HEK293 (cell line): ENCODE data around the gene ZNF394.

Experiments used
- CTCF ChIP-seq: fragments of 450-650 bp; formaldehyde crosslinking; IDR thresholded peaks from 2 replicates; pipeline ENCODE4 v1.5.1; 2016; ENCODE audit warnings: missing biosample characterization, missing genetic modification characterization
- GLI4 ChIP-seq: fragments of 450-650 bp; formaldehyde crosslinking; IDR thresholded peaks from 2 replicates; pipeline ENCODE4 v1.5.1; 2016; ENCODE audit warnings: missing biosample characterization, missing genetic modification characterization
- GLIS1 ChIP-seq: fragments of 450-650 bp; formaldehyde crosslinking; IDR thresholded peaks from 2 replicates; pipeline ENCODE4 v1.5.1; 2016; ENCODE audit warnings: missing biosample characterization, missing genetic modification characterization
- TRIM28 ChIP-seq: IDR thresholded peaks from 2 replicates; pipeline ENCODE4 v1.6.1; 2011; ENCODE audit warnings: low read length, control low read depth, borderline replicate concordance
- ZFHX2 ChIP-seq: fragments of 450-650 bp; formaldehyde crosslinking; conservative IDR thresholded peaks from 2 replicates; pipeline ENCODE4 v1.5.1; 2016; ENCODE audit warnings: missing biosample characterization, missing genetic modification characterization
- ZNF138 ChIP-seq: fragments of 450-650 bp; formaldehyde crosslinking; IDR thresholded peaks from 2 replicates; pipeline ENCODE4 v1.5.1; 2016; ENCODE audit warnings: missing biosample characterization, missing genetic modification characterization, borderline replicate concordance
- ZNF266 ChIP-seq: fragments of 450-650 bp; formaldehyde crosslinking; IDR thresholded peaks from 2 replicates; pipeline ENCODE4 v1.5.1; 2016; ENCODE audit warnings: missing biosample characterization, missing genetic modification characterization, low read depth
- ZNF335 ChIP-seq: fragments of 450-650 bp; formaldehyde crosslinking; conservative IDR thresholded peaks from 2 replicates; pipeline ENCODE4 v1.5.1; 2016; ENCODE audit warnings: missing biosample characterization, missing genetic modification characterization
- ZNF626 ChIP-seq: fragments of 450-650 bp; sonication (Bioruptor Pico); formaldehyde crosslinking; IDR thresholded peaks from 2 replicates; pipeline ENCODE4 v1.5.1; 2018; ENCODE audit warnings: missing biosample characterization, missing genetic modification characterization, inconsistent platforms
- ZNF747 ChIP-seq: fragments of 450-650 bp; formaldehyde crosslinking; IDR thresholded peaks from 2 replicates; pipeline ENCODE4 v1.5.1; 2016; ENCODE audit warnings: missing biosample characterization, missing genetic modification characterization
- ZNF830 ChIP-seq: fragments of 450-650 bp; IDR thresholded peaks from 2 replicates; pipeline ENCODE4 v1.5.0; 2018; ENCODE audit warnings: missing biosample characterization, missing genetic modification characterization, low read depth, mild to moderate bottlenecking, moderate library complexity
- ZSCAN18 ChIP-seq: fragments of 450-650 bp; formaldehyde crosslinking; IDR thresholded peaks from 2 replicates; pipeline ENCODE4 v1.5.1; 2016; ENCODE audit warnings: missing biosample characterization, missing genetic modification characterization

- no peak for TF ChIP-seq TRIM28
- TF ChIP-seq CTCF (tag by site-specific recombination), result no peak
- TF ChIP-seq ZNF266 (tag by site-specific recombination), result no peak
- TF ChIP-seq GLIS1, result no peak
- TF ChIP-seq ZNF747 (tag by site-specific recombination), result no peak
- no peak for TF ChIP-seq GLI4 (tag by site-specific recombination)
- no peak for TF ChIP-seq ZFHX2 (tag by site-specific recombination)
- no peak for TF ChIP-seq ZNF138
- TF ChIP-seq ZSCAN18 (tag by site-specific recombination), result no peak
- no peak for TF ChIP-seq ZNF830
- TF ChIP-seq ZNF335 (tag by site-specific recombination), result no peak
- TF ChIP-seq ZNF626 (tag by site-specific recombination), result no peak
Measured at GRCh38 chr7:99452541-99452940, 47.5 kb downstream of the ZNF394 start.
